Measurements from ENCODE around the gene BRICD5.

- TF ChIP-seq, protein P1, sequence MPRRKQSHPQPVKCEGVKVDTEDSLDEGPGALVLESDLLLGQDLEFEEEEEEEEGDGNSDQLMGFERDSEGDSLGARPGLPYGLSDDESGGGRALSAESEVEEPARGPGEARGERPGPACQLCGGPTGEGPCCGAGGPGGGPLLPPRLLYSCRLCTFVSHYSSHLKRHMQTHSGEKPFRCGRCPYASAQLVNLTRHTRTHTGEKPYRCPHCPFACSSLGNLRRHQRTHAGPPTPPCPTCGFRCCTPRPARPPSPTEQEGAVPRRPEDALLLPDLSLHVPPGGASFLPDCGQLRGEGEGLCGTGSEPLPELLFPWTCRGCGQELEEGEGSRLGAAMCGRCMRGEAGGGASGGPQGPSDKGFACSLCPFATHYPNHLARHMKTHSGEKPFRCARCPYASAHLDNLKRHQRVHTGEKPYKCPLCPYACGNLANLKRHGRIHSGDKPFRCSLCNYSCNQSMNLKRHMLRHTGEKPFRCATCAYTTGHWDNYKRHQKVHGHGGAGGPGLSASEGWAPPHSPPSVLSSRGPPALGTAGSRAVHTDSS (tag by site-specific recombination; IDR thresholded peaks at IDR 0.05): no peak
- no peak for TF ChIP-seq ZNF26 (tag by site-specific recombination; IDR thresholded peaks at IDR 0.05)
- TF ChIP-seq, protein P2, sequence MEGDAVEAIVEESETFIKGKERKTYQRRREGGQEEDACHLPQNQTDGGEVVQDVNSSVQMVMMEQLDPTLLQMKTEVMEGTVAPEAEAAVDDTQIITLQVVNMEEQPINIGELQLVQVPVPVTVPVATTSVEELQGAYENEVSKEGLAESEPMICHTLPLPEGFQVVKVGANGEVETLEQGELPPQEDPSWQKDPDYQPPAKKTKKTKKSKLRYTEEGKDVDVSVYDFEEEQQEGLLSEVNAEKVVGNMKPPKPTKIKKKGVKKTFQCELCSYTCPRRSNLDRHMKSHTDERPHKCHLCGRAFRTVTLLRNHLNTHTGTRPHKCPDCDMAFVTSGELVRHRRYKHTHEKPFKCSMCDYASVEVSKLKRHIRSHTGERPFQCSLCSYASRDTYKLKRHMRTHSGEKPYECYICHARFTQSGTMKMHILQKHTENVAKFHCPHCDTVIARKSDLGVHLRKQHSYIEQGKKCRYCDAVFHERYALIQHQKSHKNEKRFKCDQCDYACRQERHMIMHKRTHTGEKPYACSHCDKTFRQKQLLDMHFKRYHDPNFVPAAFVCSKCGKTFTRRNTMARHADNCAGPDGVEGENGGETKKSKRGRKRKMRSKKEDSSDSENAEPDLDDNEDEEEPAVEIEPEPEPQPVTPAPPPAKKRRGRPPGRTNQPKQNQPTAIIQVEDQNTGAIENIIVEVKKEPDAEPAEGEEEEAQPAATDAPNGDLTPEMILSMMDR (tag by site-specific recombination; IDR thresholded peaks at IDR 0.05): no peak
- no peak for TF ChIP-seq ZNF398 (tag by site-specific recombination; IDR thresholded peaks at IDR 0.05)
- TF ChIP-seq TCF7L2 (IDR thresholded peaks at IDR 0.05; ENCODE audit: borderline replicate concordance, low read depth, low read length): no peak
- no peak for TF ChIP-seq YY2 (tag by site-specific recombination; IDR thresholded peaks at IDR 0.05)
- no peak for TF ChIP-seq ZNF274 (IDR thresholded peaks at IDR 0.05; ENCODE audit: low read length)
- TF ChIP-seq ZNF274 (tag by site-specific recombination; IDR thresholded peaks at IDR 0.05; ENCODE audit: borderline replicate concordance): no peak
- no peak for TF ChIP-seq SETDB1 (IDR thresholded peaks at IDR 0.05; ENCODE audit: insufficient read length, low read length)
- TF ChIP-seq, protein P3, sequence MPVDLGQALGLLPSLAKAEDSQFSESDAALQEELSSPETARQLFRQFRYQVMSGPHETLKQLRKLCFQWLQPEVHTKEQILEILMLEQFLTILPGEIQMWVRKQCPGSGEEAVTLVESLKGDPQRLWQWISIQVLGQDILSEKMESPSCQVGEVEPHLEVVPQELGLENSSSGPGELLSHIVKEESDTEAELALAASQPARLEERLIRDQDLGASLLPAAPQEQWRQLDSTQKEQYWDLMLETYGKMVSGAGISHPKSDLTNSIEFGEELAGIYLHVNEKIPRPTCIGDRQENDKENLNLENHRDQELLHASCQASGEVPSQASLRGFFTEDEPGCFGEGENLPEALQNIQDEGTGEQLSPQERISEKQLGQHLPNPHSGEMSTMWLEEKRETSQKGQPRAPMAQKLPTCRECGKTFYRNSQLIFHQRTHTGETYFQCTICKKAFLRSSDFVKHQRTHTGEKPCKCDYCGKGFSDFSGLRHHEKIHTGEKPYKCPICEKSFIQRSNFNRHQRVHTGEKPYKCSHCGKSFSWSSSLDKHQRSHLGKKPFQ (tag by site-specific recombination; IDR thresholded peaks at IDR 0.05): no peak
- no peak for TF ChIP-seq YY1 (tag by site-specific recombination; IDR thresholded peaks at IDR 0.05)
- no peak for TF ChIP-seq ZBTB10 (tag by site-specific recombination; IDR thresholded peaks at IDR 0.05)
- TF ChIP-seq ZNF335 (tag by site-specific recombination; conservative IDR thresholded peaks at IDR 0.05): no peak
Measured at GRCh38 chr16:2237102-2237482, 26.4 kb upstream of the BRICD5 start.
